HG02840 (cell line): ENCODE data around the gene TACC2.

Experiments used
- ATAC-seq: cut with Tn5 transposase; IDR thresholded peaks from one replicate; pipeline ENCODE4 v1.9.1; 2021; ENCODE audit warnings: mild to moderate bottlenecking, moderate library complexity, moderate number of reproducible peaks; ENCODE audit not compliant: unreplicated experiment, low FRiP score

The TACC2 gene

GRCh38 chr10:122140941-122141623 lies 152.1 kb downstream of the TACC2 start:
- ATAC-seq: no peak

GRCh38 chr10:122141821-122142640 lies 153.1 kb downstream of the TACC2 start:
- no peak for ATAC-seq

- ATAC-seq: no peak
Measured at GRCh38 chr10:122142641-122143237, 153.8 kb downstream of the TACC2 start.

- no peak for ATAC-seq
Measured at GRCh38 chr10:122143238-122143841, 154.4 kb downstream of the TACC2 start.

- no peak for ATAC-seq
Measured at GRCh38 chr10:122144199-122144598, 155.2 kb downstream of the TACC2 start.

GRCh38 chr10:122145113-122145512 lies 156.2 kb downstream of the TACC2 start:
- no peak for ATAC-seq

GRCh38 chr10:122147663-122148062 lies 158.7 kb downstream of the TACC2 start:
- ATAC-seq: no peak

GRCh38 chr10:122148876-122149560 lies 160.1 kb downstream of the TACC2 start:
- no peak for ATAC-seq

- ATAC-seq: no peak
Measured at GRCh38 chr10:122149561-122150505, 160.9 kb downstream of the TACC2 start.

- no peak for ATAC-seq
Measured at GRCh38 chr10:122151121-122151694, 162.2 kb downstream of the TACC2 start.

GRCh38 chr10:122152544-122152943 lies 163.6 kb downstream of the TACC2 start:
- no peak for ATAC-seq

GRCh38 chr10:122154031-122154544 lies 165.1 kb downstream of the TACC2 start:
- no peak for ATAC-seq

GRCh38 chr10:122154545-122155366 lies 165.8 kb downstream of the TACC2 start:
- ATAC-seq: no peak

GRCh38 chr10:122157451-122157850 lies 168.5 kb downstream of the TACC2 start:
- no peak for ATAC-seq

- no peak for ATAC-seq
Measured at GRCh38 chr10:122158362-122158761, 169.4 kb downstream of the TACC2 start.

- no peak for ATAC-seq
Measured at GRCh38 chr10:122159141-122159970, 170.4 kb downstream of the TACC2 start.

- no peak for ATAC-seq
Measured at GRCh38 chr10:122161795-122162194, 172.8 kb downstream of the TACC2 start.
